Mesendoderm (in vitro differentiated cells): Measurements from ENCODE around the gene MTFR1L.

Source experiments
- DNase-seq: peaks from one replicate; pipeline ENCODE4 v3.0.0; 2013
- H2AK5ac ChIP-seq: 2 replicates; pipeline ENCODE4 v1.6.1; 2013; ENCODE audit warnings: low read length, inconsistent platforms
- H2BK120ac ChIP-seq: 2 replicates; pipeline ENCODE4 v1.6.1; 2013; ENCODE audit warnings: low read depth, mild to moderate bottlenecking, low read length, moderate library complexity, mixed read lengths
- H2BK15ac ChIP-seq: replicated peaks from 2 replicates; pipeline ENCODE4 v1.6.1; 2013; ENCODE audit warnings: low read depth, mild to moderate bottlenecking, moderate library complexity
- H2BK5ac ChIP-seq: 2 replicates; pipeline ENCODE4 v1.6.1; 2013; ENCODE audit warnings: low read length, inconsistent platforms
- H3K18ac ChIP-seq: 2 replicates; pipeline ENCODE4 v1.6.1; 2013; ENCODE audit warnings: mild to moderate bottlenecking, low read length, mixed read lengths
- H3K23ac ChIP-seq: one replicate; pipeline ENCODE4 v1.6.1; 2013; ENCODE audit warnings: low read length
- H3K27ac ChIP-seq: 2 replicates; pipeline ENCODE4 v1.5.1; 2013; ENCODE audit warnings: low read depth, mild to moderate bottlenecking, inconsistent platforms, low read length, moderate library complexity
- H3K27me3 ChIP-seq: 2 replicates; pipeline ENCODE4 v1.6.1; 2013; ENCODE audit warnings: low read length, control low read depth, mild to moderate bottlenecking, inconsistent platforms; ENCODE audit not compliant: insufficient read depth, poor library complexity
- H3K36me3 ChIP-seq: 2 replicates; pipeline ENCODE4 v1.6.1; 2013; ENCODE audit warnings: low read length, inconsistent platforms; ENCODE audit not compliant: control insufficient read depth, insufficient read depth
- H3K4ac ChIP-seq: one replicate; pipeline ENCODE4 v1.6.1; 2013; ENCODE audit warnings: low read depth, mild to moderate bottlenecking, low read length, moderate library complexity
- H3K4me1 ChIP-seq: 2 replicates; pipeline ENCODE4 v1.6.1; 2013; ENCODE audit warnings: low read depth, low read length, inconsistent platforms; ENCODE audit not compliant: control insufficient read depth
- H3K4me2 ChIP-seq: 2 replicates; pipeline ENCODE4 v1.6.1; 2013; ENCODE audit warnings: low read length
- H3K4me3 ChIP-seq: 2 replicates; pipeline ENCODE4 v1.5.1; 2013; ENCODE audit warnings: mild to moderate bottlenecking, low read length
- H3K56ac ChIP-seq: one replicate; pipeline ENCODE4 v1.6.1; 2013; ENCODE audit warnings: low read length
- H3K79me1 ChIP-seq: 2 replicates; pipeline ENCODE4 v1.6.1; 2013; ENCODE audit warnings: low read length, inconsistent platforms
- H3K79me2 ChIP-seq: 2 replicates; pipeline ENCODE4 v1.6.1; 2013; ENCODE audit warnings: mild to moderate bottlenecking, low read length; ENCODE audit not compliant: control insufficient read depth, insufficient read depth
- H3K9ac ChIP-seq: 2 replicates; pipeline ENCODE4 v1.6.1; 2013; ENCODE audit warnings: low read length, inconsistent platforms
- H4K5ac ChIP-seq: one replicate; pipeline ENCODE4 v1.6.1; 2013; ENCODE audit warnings: low read length
- H4K8ac ChIP-seq: one replicate; pipeline ENCODE4 v1.6.1; 2013; ENCODE audit warnings: low read depth, mild to moderate bottlenecking, control low read depth, low read length, moderate library complexity
- WGBS: extraction: QIAGEN DNeasy Blood & Tissue Kit; methylation state at CpG from one replicate; pipeline ENCODE4 v1.1.7; 2013; ENCODE audit warnings: low lambda C conversion rate, missing lambda C conversion rate; ENCODE audit not compliant: insufficient coverage; ENCODE audit errors: extremely low coverage; 5-methylcytosine and 5-hydroxymethylcytosine counted together

MTFR1L gene

GRCh38 chr1:25816112-25816718 lies 3.5 kb upstream of the MTFR1L start:
- no peak overlapping the region for H3K4ac ChIP-seq
- no peaks in the 10 kb centered on the region for H3K27me3 ChIP-seq
- H3K79me2 ChIP-seq: no peaks in the 10 kb centered on the region
- no peak overlapping the region for H4K8ac ChIP-seq
- no peak overlapping the region for H3K18ac ChIP-seq
- no peak overlapping the region for H2BK5ac ChIP-seq
- no peak overlapping the region for H2BK120ac ChIP-seq
- WGBS: no CpG with 5 or more reads among the region's 15 CpGs
- no peak overlapping the region for H4K5ac ChIP-seq
- no peak overlapping the region for H3K9ac ChIP-seq
- peaks cover 2% of the 10 kb centered on the region for H3K79me1 ChIP-seq
- no peak overlapping the region for H2AK5ac ChIP-seq
- H3K56ac ChIP-seq: no peak overlapping the region
- peaks cover 2% of the 10 kb centered on the region for H3K36me3 ChIP-seq
- H3K4me1 ChIP-seq: peaks cover 5% of the 10 kb centered on the region
- no peak overlapping the region for H3K4me2 ChIP-seq
- H3K23ac ChIP-seq: no peak overlapping the region
- DNase-seq: no peak
- no peak overlapping the region for H3K4me3 ChIP-seq
- no peak overlapping the region for H2BK15ac ChIP-seq
- no peak overlapping the region for H3K27ac ChIP-seq

DNA sequence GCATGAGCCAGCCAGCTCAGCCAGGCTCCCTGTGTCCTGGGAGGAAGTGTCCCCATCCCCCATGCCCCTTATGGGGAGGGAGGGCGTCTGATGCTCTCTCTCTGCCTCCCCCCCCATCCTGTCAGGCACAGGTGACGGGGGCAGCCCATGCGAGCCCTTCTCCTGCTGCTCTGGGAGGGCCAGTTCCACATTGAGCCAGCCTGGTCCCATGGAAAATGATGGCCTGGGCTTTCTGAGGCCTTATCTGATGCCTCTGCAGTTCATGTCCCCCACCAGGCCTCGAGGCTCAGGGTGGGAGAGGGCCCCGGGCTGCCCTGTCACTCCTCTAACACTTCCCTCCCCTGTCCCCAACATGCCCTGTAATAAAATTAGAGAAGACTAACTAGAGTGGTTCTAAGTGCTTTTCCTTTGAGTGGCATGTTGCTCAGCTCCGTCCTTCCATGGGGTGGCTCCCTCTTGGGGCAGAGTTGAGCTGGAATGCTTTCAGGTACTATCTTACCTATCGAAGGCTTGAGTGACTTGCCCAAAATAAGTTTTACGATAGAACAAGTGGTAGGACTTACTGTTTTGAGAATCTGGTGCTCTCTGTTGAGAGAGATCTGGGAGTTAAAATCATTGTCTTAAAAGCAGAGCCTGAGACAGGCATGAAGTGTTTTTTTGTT lies 1.8 kb upstream of the MTFR1L start:
- Histone ChIP-seq H3K27me3 (no peaks in the 10 kb centered on the region), H3K23ac (no peak overlapping the region), H3K36me3 (peaks cover 2% of the 10 kb centered on the region), H3K4me2 (no peak overlapping the region), H2BK5ac (no peak overlapping the region), H3K79me1 (peaks cover 2% of the 10 kb centered on the region), H3K56ac (peak overlapping the region; percentile 54), H4K8ac (no peak overlapping the region), H2BK15ac (no peak overlapping the region), H3K4me3 (no peak overlapping the region), H3K79me2 (no peaks in the 10 kb centered on the region), H2AK5ac (no peak overlapping the region), H3K18ac (no peak overlapping the region), H2BK120ac (no peak overlapping the region), H3K4ac (no peak overlapping the region), H3K27ac (no peak overlapping the region), H3K9ac (peak overlapping the region; percentile 31), H4K5ac (no peak overlapping the region), H3K4me1 (peaks cover 5% of the 10 kb centered on the region)
- WGBS: no CpG with 5 or more reads among the region's 8 CpGs
- DNase-seq: peak; percentile 78

- Histone ChIP-seq H3K18ac (no peak overlapping the region), H3K4me3 (no peak overlapping the region), H2BK15ac (no peak overlapping the region), H2BK5ac (no peak overlapping the region), H2AK5ac (peak overlapping the region; percentile 25), H3K79me2 (no peaks in the 10 kb centered on the region), H4K5ac (no peak overlapping the region), H3K9ac (peak overlapping the region; percentile 31), H3K36me3 (peaks cover 2% of the 10 kb centered on the region), H3K4me1 (peaks cover 5% of the 10 kb centered on the region), H3K4ac (peak overlapping the region; percentile 10), H3K23ac (no peak overlapping the region), H3K4me2 (no peak overlapping the region), H3K56ac (peak overlapping the region; percentile 54), H3K79me1 (peaks cover 2% of the 10 kb centered on the region), H2BK120ac (no peak overlapping the region), H3K27me3 (no peaks in the 10 kb centered on the region), H4K8ac (no peak overlapping the region), H3K27ac (no peak overlapping the region)
- no CpG with 5 or more reads among the region's 6 CpGs for WGBS
- no peak for DNase-seq
Measured at GRCh38 chr1:25818569-25818968, 1.2 kb upstream of the MTFR1L start.

DNA sequence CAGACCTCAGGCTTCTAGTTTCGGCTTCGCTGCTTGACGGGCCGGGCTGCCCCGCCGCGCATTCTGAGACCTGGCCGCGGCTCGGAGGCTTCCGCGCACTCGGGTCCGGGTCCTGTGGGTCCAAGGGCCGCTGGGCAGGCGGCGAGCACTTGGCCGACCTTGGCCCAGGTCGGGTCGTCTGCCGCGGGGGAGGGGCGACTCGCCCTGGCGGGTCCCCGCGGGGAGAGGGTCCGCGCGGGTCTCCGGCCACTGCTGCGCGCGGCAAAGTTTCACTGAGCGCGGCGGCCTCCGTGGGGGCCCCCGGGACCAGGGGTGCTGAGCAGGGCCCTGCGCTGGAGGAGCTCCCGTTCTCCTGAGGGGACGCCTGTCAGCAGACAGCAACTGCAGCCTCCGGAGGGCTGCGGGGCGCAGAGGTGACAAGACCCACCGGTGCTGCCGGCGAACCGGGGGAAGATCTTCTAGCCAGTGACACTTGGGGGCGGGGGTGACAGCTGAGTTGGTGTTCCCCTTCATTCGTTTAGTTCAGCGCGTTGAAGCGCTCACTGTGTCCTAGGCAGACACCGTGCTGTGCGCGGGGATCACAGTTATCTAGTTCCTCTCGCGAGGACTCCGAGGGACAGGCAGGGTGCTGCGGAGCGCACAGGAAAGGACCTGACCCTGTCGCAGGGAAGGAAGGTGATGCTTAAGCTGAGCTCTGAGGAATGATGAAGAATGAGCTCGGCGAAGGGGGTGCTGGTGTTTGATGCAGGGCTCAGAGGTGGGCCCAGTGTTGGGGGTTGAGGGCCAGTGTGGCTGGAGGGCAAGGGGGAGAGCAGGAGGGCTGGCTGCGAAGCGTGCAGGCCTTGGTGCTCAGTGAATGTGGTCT lies 725 bp downstream of the MTFR1L start:
- Histone ChIP-seq H2BK5ac (no peak overlapping the region), H3K79me1 (peaks cover 2% of the 10 kb centered on the region), H3K9ac (peak overlapping the region; percentile 90), H3K27me3 (no peaks in the 10 kb centered on the region), H3K56ac (peak overlapping the region; percentile 97), H4K8ac (no peak overlapping the region), H3K79me2 (no peaks in the 10 kb centered on the region), H2BK15ac (no peak overlapping the region), H3K4me2 (peak overlapping the region; percentile 82), H3K36me3 (no peaks in the 10 kb centered on the region), H4K5ac (no peak overlapping the region), H3K18ac (peak overlapping the region; percentile 63), H3K23ac (peak overlapping the region; percentile 83), H3K4ac (no peak overlapping the region), H2AK5ac (no peak overlapping the region), H3K4me1 (peaks cover 5% of the 10 kb centered on the region), H2BK120ac (no peak overlapping the region), H3K27ac (peak overlapping the region; percentile 74), H3K4me3 (peak overlapping the region; percentile 75)
- WGBS: no CpG with 5 or more reads among the region's 67 CpGs
- peak; percentile 84 for DNase-seq

DNA sequence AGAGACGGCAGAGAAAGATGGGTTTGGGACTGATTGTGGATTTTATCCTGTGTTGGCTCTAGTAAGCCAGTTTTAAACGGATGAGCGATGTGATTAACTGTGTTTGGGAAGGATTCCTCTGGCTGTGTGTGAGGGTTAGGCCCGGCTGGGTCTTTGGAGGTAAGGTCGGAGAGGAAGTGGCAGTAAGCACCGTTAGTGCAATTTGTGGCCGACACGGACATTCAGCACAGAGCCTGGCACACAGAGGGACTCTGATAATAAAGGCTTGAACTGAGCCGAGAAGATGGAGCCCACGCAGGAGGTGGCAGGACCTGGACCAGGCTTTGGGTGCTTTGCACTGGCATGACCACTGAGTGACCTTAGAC lies 1.3 kb downstream of the MTFR1L start:
- peaks cover 5% of the 10 kb centered on the region for H3K4me1 ChIP-seq
- no peaks in the 10 kb centered on the region for H3K27me3 ChIP-seq
- H3K27ac ChIP-seq: no peak overlapping the region
- H2BK5ac ChIP-seq: no peak overlapping the region
- H3K23ac ChIP-seq: peak overlapping the region; percentile 83
- WGBS: no CpG with 5 or more reads among the region's 10 CpGs
- no peak overlapping the region for H2BK120ac ChIP-seq
- no peak overlapping the region for H2AK5ac ChIP-seq
- H4K8ac ChIP-seq: no peak overlapping the region
- no peak overlapping the region for H3K4ac ChIP-seq
- H4K5ac ChIP-seq: no peak overlapping the region
- H3K4me3 ChIP-seq: no peak overlapping the region
- peak overlapping the region; percentile 82 for H3K4me2 ChIP-seq
- peaks cover 2% of the 10 kb centered on the region for H3K79me1 ChIP-seq
- no peak overlapping the region for H3K18ac ChIP-seq
- no peaks in the 10 kb centered on the region for H3K79me2 ChIP-seq
- H2BK15ac ChIP-seq: no peak overlapping the region
- H3K36me3 ChIP-seq: no peaks in the 10 kb centered on the region
- DNase-seq: no peak
- peak overlapping the region; percentile 97 for H3K56ac ChIP-seq
- H3K9ac ChIP-seq: peak overlapping the region; percentile 90
